Lower leg skin (tissue), 4 donors: Measurements from ENCODE around the gene CYB5R4. TPM values are rescaled to one million over a fixed set of nuclear protein-coding genes. Genes with fewer than 3 reads are reported as not detected.

Experiments used
- DNase-seq, 2 donors: peaks; one replicate each; pipeline ENCODE4 v3.0.0-alpha.2; 2019; ENCODE audit warnings: low spot score in 2 of 2
- H3K4me3 ChIP-seq: fragments of 200-600 bp; sonication (generic); 2 replicates; pipeline ENCODE4 v1.5.1; 2017; ENCODE audit warnings: mild to moderate bottlenecking, low read depth; ENCODE audit not compliant: poor library complexity, severe bottlenecking
- CTCF ChIP-seq, 3 donors: fragments of 450-650 bp; IDR thresholded peaks; one replicate each; pipeline ENCODE4 v1.5.1; 2016; ENCODE audit warnings: antibody characterized with exemption in 3 of 3, mild to moderate bottlenecking in 3 of 3, moderate library complexity in 2 of 3
- POLR2A ChIP-seq, 2 donors: fragments of 450-650 bp; IDR thresholded peaks; one replicate each; pipeline ENCODE4 v1.6.1; 2016 to 2017; ENCODE audit warnings: antibody characterized with exemption in 2 of 2, mild to moderate bottlenecking in 1 of 2, moderate library complexity in 1 of 2
- WGBS, 2 donors: methylation state at CpG; one replicate each; pipeline ENCODE4 v1.1.5; 2018; 5-methylcytosine and 5-hydroxymethylcytosine counted together
- intact Hi-C: fragments of 100-400 bp; cut with DNase I; formaldehyde crosslinking; loops from one replicate; pipeline ENCODE4 v1.15.0; 2023; ENCODE audit warnings: low total_unique reads
- total RNA-seq, 4 donors: library from RNA; depleted of rRNA; stranded (reverse); fragments of >200 nt; gene quantifications; one replicate each; pipeline ENCODE4 v1.1.0, GENCODE V29; 2016

Gene CYB5R4
- total RNA-seq, 4 donors from 2014 or later, result 4.8 to 14.6 (median 7.2) TPM

GRCh38 chr6:84001119-84001518, 141.6 kb downstream of the CYB5R4 start:
- DNase-seq, result no peak
- no peak overlapping the region for H3K4me3 ChIP-seq
- intact Hi-C loops, result no loop called here
- TF ChIP-seq CTCF (IDR thresholded peaks at IDR 0.05), result no peak
- TF ChIP-seq POLR2A (IDR thresholded peaks at IDR 0.05), result no peak
- WGBS, 2 donors, result 50 to 53% methylated on average over 3 of the region's 3 CpGs

DNA sequence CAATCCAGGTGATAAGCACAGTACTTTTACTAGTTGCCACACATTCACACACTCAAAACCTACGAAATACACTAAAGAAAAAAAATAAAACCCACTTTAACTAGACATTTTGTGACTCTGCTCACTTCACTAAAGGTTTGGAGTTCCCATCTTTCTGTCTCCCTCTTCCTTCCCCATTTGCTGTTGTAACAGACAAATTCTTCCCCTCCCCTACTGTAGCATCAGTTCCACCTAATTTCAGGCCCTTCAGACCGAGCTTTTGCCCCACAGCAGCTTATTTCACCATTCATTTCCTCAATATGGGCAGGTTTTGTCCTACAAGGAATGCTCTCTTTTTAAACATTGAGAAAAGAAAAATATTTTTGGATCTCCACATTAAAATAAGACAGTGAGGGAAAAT, 142.7 kb downstream of the CYB5R4 start:
- whole genome bisulfite sequencing, 2 donors, result 78 to 82% methylated on average over 2 of the region's 2 CpGs
- no peak for DNase-seq
- intact Hi-C loops, result no loop called here
- no peak for TF ChIP-seq POLR2A (IDR thresholded peaks at IDR 0.05)
- TF ChIP-seq CTCF (IDR thresholded peaks at IDR 0.05), result no peak
- no peak overlapping the region for H3K4me3 ChIP-seq

DNA sequence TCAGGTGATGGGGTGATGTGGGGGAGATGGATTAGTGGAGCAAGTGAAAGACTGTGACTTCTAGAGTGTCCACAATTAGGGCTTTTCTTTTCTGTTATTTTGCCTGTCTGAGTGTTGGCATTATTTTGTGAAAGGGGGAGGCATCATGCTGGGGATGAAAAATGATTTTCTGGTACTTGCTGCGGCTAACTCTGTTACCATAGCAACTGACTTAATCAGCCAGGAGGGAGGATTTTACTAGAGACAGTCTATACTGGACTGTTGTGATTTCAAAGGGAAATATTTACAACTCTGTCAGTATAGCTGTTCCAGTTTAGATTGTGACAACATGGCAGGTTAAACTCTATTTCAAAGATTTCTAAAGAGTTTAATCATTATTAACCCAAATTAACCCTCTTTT, 143.6 kb downstream of the CYB5R4 start:
- TF ChIP-seq POLR2A (IDR thresholded peaks at IDR 0.05), result no peak
- TF ChIP-seq CTCF (IDR thresholded peaks at IDR 0.05), result no peak
- intact Hi-C loops, result no loop called here
- WGBS, 2 donors, result 40 to 46% methylated on average over 1 of the region's 1 CpG
- no peak for DNase-seq
- no peak overlapping the region for H3K4me3 ChIP-seq

DNA sequence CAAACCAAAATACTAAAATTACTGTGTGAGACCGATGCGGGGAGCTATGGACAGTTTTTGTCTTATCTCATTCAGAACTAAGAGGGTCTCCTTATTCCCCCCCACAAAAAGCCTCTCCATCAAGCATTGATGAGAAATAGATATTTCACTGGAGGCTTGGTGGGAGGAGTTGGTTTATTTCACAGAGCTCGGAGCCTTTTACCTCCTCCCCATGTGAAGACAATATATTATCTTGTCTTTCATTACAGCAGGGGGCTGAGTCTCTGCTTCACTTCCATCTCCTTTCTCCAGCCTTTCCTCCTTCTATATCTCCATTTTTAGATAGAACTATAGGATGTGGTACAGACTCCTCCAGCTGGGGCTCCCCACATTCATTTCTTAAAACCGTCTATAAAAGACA, 144.2 kb downstream of the CYB5R4 start:
- 76 to 77% methylated on average over 4 of the region's 4 CpGs for WGBS, 2 donors
- intact Hi-C loops, result no loop called here
- no peak for DNase-seq
- TF ChIP-seq POLR2A (IDR thresholded peaks at IDR 0.05) (no peak), CTCF (IDR thresholded peaks at IDR 0.05) (no peak)
- H3K4me3 ChIP-seq, result no peak overlapping the region

GRCh38 chr6:84007871-84008270, 148.4 kb downstream of the CYB5R4 start:
- H3K4me3 ChIP-seq, result no peak overlapping the region
- no peak for DNase-seq
- TF ChIP-seq CTCF (IDR thresholded peaks at IDR 0.05) (no peak), POLR2A (IDR thresholded peaks at IDR 0.05) (no peak)
- intact Hi-C loops, result no loop called here
- 78 to 83% methylated on average over 5 of the region's 5 CpGs for WGBS, 2 donors

DNA sequence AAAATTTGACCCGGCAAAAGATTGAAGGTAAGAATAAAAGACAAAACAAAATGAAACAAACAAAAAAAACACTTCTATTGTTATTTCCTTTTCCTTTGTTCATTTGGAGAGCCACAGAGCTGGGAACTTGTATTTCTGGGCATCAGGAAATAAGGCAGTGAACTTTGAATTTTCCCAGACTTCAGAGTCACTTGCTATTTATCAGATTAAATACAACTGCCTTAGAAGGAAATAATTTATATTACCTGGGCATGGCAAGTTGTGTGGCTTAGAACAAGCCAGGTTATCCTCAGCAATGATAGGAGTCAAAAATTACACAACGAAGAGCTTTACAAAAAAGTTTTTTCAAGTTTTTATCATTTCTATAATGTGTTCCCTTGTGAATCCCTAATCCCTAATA, 153.9 kb downstream of the CYB5R4 start:
- WGBS, 2 donors, result 84 to 86% methylated on average over 2 of the region's 2 CpGs
- DNase-seq, result no peak
- intact Hi-C loops, result no loop called here
- no peak for TF ChIP-seq POLR2A (IDR thresholded peaks at IDR 0.05)
- no peak for TF ChIP-seq CTCF (IDR thresholded peaks at IDR 0.05)
- no peak overlapping the region for H3K4me3 ChIP-seq
